Chondrocyte (in vitro differentiated cells): ENCODE results near the gene TPO. TPM values are rescaled to one million over a fixed set of nuclear protein-coding genes. Genes with fewer than 3 reads are reported as not detected.
A peak's percentile ranks its signal among the peaks of the same experiment; 100 is the strongest.

Experiments
- DNase-seq: peaks from one replicate; pipeline ENCODE4 v3.0.0; 2021; ENCODE audit warnings: mixed read lengths, low spot score
- H3K27ac Mint-ChIP-seq: one replicate; pipeline ENCODE4 v1.8.0; 2021; ENCODE audit warnings: mild to moderate bottlenecking, moderate library complexity, mixed read lengths; ENCODE audit not compliant: unreplicated experiment
- H3K27me3 Mint-ChIP-seq: 2 replicates; pipeline ENCODE4 v1.8.0; 2021; ENCODE audit warnings: low read depth, mixed read lengths
- H3K36me3 Mint-ChIP-seq: 2 replicates; pipeline ENCODE4 v1.8.0; 2021; ENCODE audit warnings: low read depth, mixed read lengths
- H3K4me1 Mint-ChIP-seq: 2 replicates; pipeline ENCODE4 v1.8.0; 2021; ENCODE audit warnings: low read depth, mild to moderate bottlenecking, mixed read lengths
- H3K4me3 Mint-ChIP-seq: one replicate; pipeline ENCODE4 v1.8.0; 2021; ENCODE audit warnings: mild to moderate bottlenecking, moderate library complexity, mixed read lengths; ENCODE audit not compliant: unreplicated experiment
- H3K9me3 Mint-ChIP-seq: 2 replicates; pipeline ENCODE4 v1.8.0; 2021; ENCODE audit warnings: low read depth, mixed read lengths
- total RNA-seq: library from RNA; stranded (reverse); gene quantifications from 3 replicates; pipeline ENCODE4 v1.2.1, GENCODE V29; 2021
- TF ChIP-seq, protein P1 (sequence below): fragments of 200-600 bp; sonication (generic); IDR thresholded peaks from 2 replicates; pipeline ENCODE4 v1.5.0; 2021; ENCODE audit warnings: antibody characterized with exemption, mild to moderate bottlenecking, moderate library complexity

The TPO gene
- total RNA-seq, 1 donor from 2014 or later: not detected

DNA sequence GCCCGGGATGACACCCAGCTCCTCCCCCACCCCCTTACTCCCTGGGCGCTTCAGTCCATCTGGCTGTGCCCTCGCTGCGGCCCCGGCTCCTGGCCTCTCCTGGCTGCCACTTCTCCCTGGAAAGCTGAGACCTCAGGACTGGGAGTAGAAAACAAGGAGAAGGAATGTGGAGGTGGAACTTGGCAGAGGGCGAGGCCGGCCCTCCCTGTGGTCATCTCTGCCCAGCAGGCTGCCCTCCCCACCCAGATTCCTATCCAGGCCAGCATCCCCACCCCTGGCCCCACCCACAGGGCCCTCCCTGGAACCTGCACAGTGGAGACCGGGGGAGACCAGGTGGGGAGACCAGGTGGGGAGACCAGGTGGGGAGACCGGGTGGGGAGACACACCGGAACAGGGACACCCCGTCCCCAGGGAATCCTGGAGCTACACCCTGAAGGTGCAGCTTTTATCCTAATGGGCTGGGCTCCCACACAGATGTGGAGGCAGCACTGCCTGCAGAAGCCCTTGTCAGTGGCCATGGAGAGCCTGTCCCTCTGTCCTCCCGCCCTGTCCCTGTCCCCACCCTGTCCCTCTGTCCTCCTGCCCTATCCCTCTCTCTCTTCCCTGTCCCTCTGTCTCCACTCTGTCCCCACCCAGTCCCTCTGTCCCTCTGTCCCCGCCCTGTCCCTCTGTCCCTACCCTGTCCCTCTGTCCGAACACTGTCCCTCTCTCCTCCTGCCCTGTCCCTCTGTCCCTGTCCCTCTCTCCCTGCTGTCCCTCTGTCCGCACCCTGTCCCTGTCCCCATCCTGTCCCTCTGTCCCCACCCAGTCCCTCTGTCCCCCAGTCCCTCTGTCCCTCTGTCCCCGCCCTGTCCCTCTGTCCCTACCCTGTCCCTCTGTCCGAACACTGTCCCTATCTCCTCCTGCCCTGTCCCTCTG lies 173.9 kb downstream of the TPO start:
- no peak overlapping the region for H3K4me3 Mint-ChIP-seq
- H3K9me3 Mint-ChIP-seq: no peaks in the 10 kb centered on the region
- no peak for DNase-seq
- peaks cover 22% of the 10 kb centered on the region for H3K4me1 Mint-ChIP-seq
- TF ChIP-seq, protein P1, sequence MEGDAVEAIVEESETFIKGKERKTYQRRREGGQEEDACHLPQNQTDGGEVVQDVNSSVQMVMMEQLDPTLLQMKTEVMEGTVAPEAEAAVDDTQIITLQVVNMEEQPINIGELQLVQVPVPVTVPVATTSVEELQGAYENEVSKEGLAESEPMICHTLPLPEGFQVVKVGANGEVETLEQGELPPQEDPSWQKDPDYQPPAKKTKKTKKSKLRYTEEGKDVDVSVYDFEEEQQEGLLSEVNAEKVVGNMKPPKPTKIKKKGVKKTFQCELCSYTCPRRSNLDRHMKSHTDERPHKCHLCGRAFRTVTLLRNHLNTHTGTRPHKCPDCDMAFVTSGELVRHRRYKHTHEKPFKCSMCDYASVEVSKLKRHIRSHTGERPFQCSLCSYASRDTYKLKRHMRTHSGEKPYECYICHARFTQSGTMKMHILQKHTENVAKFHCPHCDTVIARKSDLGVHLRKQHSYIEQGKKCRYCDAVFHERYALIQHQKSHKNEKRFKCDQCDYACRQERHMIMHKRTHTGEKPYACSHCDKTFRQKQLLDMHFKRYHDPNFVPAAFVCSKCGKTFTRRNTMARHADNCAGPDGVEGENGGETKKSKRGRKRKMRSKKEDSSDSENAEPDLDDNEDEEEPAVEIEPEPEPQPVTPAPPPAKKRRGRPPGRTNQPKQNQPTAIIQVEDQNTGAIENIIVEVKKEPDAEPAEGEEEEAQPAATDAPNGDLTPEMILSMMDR: no peak
- peaks cover 3% of the 10 kb centered on the region for H3K36me3 Mint-ChIP-seq
- H3K27me3 Mint-ChIP-seq: no peaks in the 10 kb centered on the region
- no peak overlapping the region for H3K27ac Mint-ChIP-seq

DNA sequence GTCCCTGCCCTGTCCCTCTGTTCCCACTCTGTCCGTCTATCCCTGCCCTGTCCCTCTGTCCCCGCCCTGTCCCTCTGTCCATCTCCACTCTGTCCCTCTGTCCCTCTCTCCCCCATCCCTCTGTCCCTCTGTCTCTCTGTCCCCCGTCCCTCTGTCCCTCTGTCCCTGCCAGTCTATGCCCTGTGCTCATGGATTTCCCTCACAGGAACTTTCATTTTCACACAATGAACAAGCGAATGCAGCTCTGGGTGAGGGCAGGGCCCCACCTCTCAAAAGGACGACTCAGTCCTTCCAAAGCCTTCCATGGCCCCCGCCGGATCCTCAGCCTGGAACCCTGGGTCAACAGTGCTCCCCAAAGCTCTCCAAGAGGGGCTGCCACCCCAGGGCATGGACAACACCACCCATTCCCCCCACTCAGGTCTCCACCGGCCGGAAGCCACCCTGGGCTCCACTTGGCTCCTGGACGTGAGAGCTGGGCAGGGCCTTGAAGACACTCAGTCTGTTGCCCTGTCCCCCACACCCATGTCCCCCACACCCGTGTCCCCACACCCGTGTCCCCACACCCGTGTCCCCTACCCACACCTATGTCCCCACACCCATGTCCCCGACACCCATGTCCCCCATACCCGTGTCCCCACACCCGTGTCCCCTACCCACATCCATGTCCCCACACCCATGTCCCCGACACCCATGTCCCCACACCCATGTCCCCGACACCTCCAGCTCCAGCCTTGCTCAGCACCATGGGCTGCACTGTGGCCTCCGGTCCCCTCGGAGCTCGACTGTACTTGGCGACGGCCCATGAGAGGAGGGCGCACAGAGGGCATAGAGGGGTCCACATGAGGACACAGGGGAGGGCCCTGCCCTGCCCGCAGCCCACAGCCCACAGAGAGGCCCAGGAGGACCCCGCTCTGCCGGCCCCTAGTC lies 175.1 kb downstream of the TPO start:
- Mint-ChIP-seq H3K27me3 (no peaks in the 10 kb centered on the region), H3K9me3 (no peaks in the 10 kb centered on the region), H3K36me3 (no peaks in the 10 kb centered on the region), H3K4me3 (no peak overlapping the region), H3K27ac (no peak overlapping the region), H3K4me1 (peaks cover 22% of the 10 kb centered on the region)
- TF ChIP-seq, protein P1: no peak
- DNase-seq: no peak

DNA sequence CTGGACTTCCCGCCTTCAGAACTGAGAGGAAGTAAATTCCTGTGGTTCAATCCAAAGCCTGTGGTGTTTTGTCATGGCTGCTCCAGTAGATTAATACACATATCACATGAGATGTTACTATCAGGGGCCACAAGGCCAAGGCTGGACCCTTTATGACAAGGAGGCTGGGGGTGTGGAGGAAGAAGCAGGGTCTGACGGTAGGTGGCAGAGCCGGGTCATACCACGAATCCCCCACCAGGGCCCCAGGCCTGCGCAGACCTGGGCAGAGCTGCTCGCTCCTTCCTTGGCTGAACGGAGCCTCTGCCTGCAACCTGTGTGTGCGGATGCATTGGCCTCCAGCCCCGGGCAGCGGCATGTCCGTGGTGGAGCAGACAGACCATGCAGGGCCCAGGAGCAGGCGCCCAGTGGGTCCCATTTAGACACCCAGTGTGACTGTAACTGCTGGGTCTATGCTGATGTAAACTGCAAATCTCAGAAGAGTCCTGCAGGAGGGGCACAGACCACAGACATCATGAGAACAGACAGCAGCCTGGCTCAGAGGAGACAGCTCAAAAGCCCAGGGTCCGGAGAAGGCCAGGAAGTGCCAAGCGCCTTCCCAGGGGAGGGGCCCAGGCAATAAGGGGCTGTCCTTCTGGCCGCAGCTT lies 175.8 kb downstream of the TPO start:
- TF ChIP-seq, protein P1: peak; percentile 66
- H3K4me1 Mint-ChIP-seq: peaks cover 22% of the 10 kb centered on the region

DNA sequence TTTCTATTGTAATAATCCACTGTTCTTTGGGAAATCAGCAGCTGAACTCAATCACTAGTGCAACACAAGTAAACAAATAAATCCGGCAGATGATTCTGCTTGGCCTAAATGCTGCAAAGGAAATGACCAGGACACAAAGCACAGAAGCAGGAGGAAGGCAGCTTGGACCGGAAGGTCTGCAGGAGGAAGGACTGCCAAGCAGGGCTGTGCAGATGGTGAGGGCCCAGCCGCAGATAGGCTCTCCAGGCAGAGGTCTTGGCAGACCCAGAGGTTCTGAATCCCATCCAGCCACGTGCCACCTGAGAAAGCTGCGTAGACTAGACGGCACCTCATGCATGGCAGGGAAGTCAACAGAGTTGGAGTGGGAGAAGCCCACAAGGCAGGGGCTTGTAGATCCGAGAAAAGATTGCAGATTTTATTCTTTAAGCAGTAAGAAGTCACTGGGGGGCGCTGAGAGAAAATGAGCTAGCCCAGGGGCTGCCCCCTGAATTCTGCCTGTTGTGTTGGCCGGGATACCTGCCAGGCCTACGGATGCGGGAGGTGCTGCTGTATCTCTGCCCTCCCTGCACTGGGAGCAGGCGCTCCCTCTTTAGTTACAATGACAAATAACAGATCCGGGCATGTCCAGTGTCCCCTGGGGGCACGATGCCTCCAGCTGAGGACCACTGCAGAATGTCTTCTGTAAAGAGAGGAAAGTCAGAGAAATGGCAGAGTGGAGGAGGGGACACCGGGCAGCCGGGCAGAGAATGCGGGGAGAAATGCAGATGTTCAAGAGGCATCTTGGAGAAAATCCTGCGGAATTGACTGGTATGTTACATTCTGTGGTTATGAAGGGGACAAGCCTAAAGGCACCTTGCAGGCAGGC lies 177.6 kb downstream of the TPO start:
- no peaks in the 10 kb centered on the region for H3K27me3 Mint-ChIP-seq
- no peak for DNase-seq
- H3K4me3 Mint-ChIP-seq: no peak overlapping the region
- H3K4me1 Mint-ChIP-seq: peaks cover 22% of the 10 kb centered on the region
- H3K36me3 Mint-ChIP-seq: no peaks in the 10 kb centered on the region
- H3K9me3 Mint-ChIP-seq: no peaks in the 10 kb centered on the region
- H3K27ac Mint-ChIP-seq: no peak overlapping the region
- TF ChIP-seq, protein P1: peak; percentile 22

More for the DNA sequence above, 175.8 kb downstream of the TPO start:
- Mint-ChIP-seq H3K36me3 (no peaks in the 10 kb centered on the region), H3K4me3 (no peak overlapping the region), H3K27ac (peak overlapping the region; percentile 49), H3K9me3 (no peaks in the 10 kb centered on the region), H3K27me3 (no peaks in the 10 kb centered on the region)
- DNase-seq: no peak
